Measurements from ENCODE around the gene SERPINE3. TPM values are rescaled to one million over a fixed set of nuclear protein-coding genes. Genes with fewer than 3 reads are reported as not detected.

Gene SERPINE3
- total RNA-seq, 1 experiment from 2014 or later = not detected

GRCh38 chr13:51321836-51322235 lies 17.7 kb upstream of the SERPINE3 start:
- H4K20me1 ChIP-seq (ENCODE audit: insufficient read depth) = no peaks in the 10 kb centered on the region
- no peaks in the 10 kb centered on the region for H3K4me1 ChIP-seq (replicated peaks; ENCODE audit: insufficient read depth)
- no peak overlapping the region for H3K4me3 ChIP-seq
- H3K27me3 ChIP-seq (ENCODE audit: insufficient read depth, low read depth) = no peaks in the 10 kb centered on the region
- no peaks in the 10 kb centered on the region for H3K79me2 ChIP-seq (ENCODE audit: low read depth)
- H3F3A ChIP-seq (ENCODE audit: insufficient read depth, low read depth) = no peaks in the 10 kb centered on the region
- H2AFZ ChIP-seq = no peak overlapping the region
- TF ChIP-seq CTCF (conservative IDR thresholded peaks at IDR 0.05) (no peak), EZH2 (IDR thresholded peaks at IDR 0.05; ENCODE audit: low read depth) (no peak)
- CTCF ChIA-PET = no interaction called here
- no peak for DNase-seq
- H3K9me3 ChIP-seq (ENCODE audit: insufficient read depth, low read depth) = no peaks in the 10 kb centered on the region
- H3K27ac ChIP-seq = no peak overlapping the region
- BruUV-seq (replicated peaks) = no TSS peak
- H3K9me2 ChIP-seq (ENCODE audit: insufficient read depth) = no peaks in the 10 kb centered on the region; the same call in 1 of the 2 replicates
- POLR2A ChIA-PET (ENCODE audit: unreplicated experiment) = no interaction called here
- intact Hi-C loops (cut with micrococcal nuclease; ENCODE audit: unreplicated experiment) = no loop called here
- no peaks in the 10 kb centered on the region for H3K36me3 ChIP-seq (ENCODE audit: low read depth)
- H3K4me2 ChIP-seq = no peak overlapping the region

GRCh38 chr13:51322826-51323225 lies 16.7 kb upstream of the SERPINE3 start:
- Histone ChIP-seq H2AFZ (no peak overlapping the region), H3K4me2 (no peak overlapping the region), H3K27ac (no peak overlapping the region), H3K4me3 (no peak overlapping the region), H3K36me3 (ENCODE audit: low read depth) (no peaks in the 10 kb centered on the region), H3K9me3 (ENCODE audit: insufficient read depth, low read depth) (no peaks in the 10 kb centered on the region), H3F3A (ENCODE audit: insufficient read depth, low read depth) (no peaks in the 10 kb centered on the region), H3K9me2 (ENCODE audit: insufficient read depth) (no peaks in the 10 kb centered on the region; the same call in 1 of the 2 replicates), H3K79me2 (ENCODE audit: low read depth) (no peaks in the 10 kb centered on the region), H3K27me3 (ENCODE audit: insufficient read depth, low read depth) (no peaks in the 10 kb centered on the region), H4K20me1 (ENCODE audit: insufficient read depth) (no peaks in the 10 kb centered on the region), H3K4me1 (replicated peaks; ENCODE audit: insufficient read depth) (no peaks in the 10 kb centered on the region)
- POLR2A ChIA-PET (ENCODE audit: unreplicated experiment) = no interaction called here
- DNase-seq = no peak
- CTCF ChIA-PET = no interaction called here
- BruUV-seq (replicated peaks) = no TSS peak
- TF ChIP-seq CTCF (conservative IDR thresholded peaks at IDR 0.05) (no peak), EZH2 (IDR thresholded peaks at IDR 0.05; ENCODE audit: low read depth) (no peak)
- intact Hi-C loops (cut with micrococcal nuclease; ENCODE audit: unreplicated experiment) = no loop called here

- BruUV-seq (replicated peaks) = no TSS peak
- CTCF ChIA-PET = no interaction called here
- H3K4me2 ChIP-seq = no peak overlapping the region
These were observed 15.5 kb upstream of the SERPINE3 start for GRCh38 chr13:51323824-51324511.

More at GRCh38 chr13:51323824-51324511, 15.5 kb upstream of the SERPINE3 start:
- Histone ChIP-seq H3K4me1 (replicated peaks; ENCODE audit: insufficient read depth) (no peaks in the 10 kb centered on the region), H3K9me3 (ENCODE audit: insufficient read depth, low read depth) (no peaks in the 10 kb centered on the region), H3K79me2 (ENCODE audit: low read depth) (no peaks in the 10 kb centered on the region), H3K27me3 (ENCODE audit: insufficient read depth, low read depth) (no peaks in the 10 kb centered on the region), H3K36me3 (ENCODE audit: low read depth) (no peaks in the 10 kb centered on the region), H4K20me1 (ENCODE audit: insufficient read depth) (no peaks in the 10 kb centered on the region), H3F3A (ENCODE audit: insufficient read depth, low read depth) (no peaks in the 10 kb centered on the region), H3K27ac (no peak overlapping the region), H3K4me3 (no peak overlapping the region), H2AFZ (no peak overlapping the region), H3K9me2 (ENCODE audit: insufficient read depth) (no peaks in the 10 kb centered on the region; the same call in 1 of the 2 replicates)
- TF ChIP-seq CTCF (conservative IDR thresholded peaks at IDR 0.05) = no peak
- TF ChIP-seq EZH2 (IDR thresholded peaks at IDR 0.05; ENCODE audit: low read depth) = no peak
- POLR2A ChIA-PET (ENCODE audit: unreplicated experiment) = no interaction called here
- intact Hi-C loops (cut with micrococcal nuclease; ENCODE audit: unreplicated experiment) = no loop called here
- no peak for DNase-seq

Measured in PC-9 (cell line).